Activated T-cell treated with anti-CD3 and anti-CD28 coated beads for 1 hour (primary cell): ENCODE measurements around the gene CACNB4.
"Not testable (repeated sequence)": the region's sequence is repeated elsewhere in the genome, so short reads cannot be mapped to it uniquely, and the experiment has no call there.

ENCODE experiments used
- DNase-seq: peaks from one replicate; pipeline ENCODE4 v3.0.0-alpha.2; 2020; ENCODE audit warnings: low read depth

CACNB4 gene

DNA sequence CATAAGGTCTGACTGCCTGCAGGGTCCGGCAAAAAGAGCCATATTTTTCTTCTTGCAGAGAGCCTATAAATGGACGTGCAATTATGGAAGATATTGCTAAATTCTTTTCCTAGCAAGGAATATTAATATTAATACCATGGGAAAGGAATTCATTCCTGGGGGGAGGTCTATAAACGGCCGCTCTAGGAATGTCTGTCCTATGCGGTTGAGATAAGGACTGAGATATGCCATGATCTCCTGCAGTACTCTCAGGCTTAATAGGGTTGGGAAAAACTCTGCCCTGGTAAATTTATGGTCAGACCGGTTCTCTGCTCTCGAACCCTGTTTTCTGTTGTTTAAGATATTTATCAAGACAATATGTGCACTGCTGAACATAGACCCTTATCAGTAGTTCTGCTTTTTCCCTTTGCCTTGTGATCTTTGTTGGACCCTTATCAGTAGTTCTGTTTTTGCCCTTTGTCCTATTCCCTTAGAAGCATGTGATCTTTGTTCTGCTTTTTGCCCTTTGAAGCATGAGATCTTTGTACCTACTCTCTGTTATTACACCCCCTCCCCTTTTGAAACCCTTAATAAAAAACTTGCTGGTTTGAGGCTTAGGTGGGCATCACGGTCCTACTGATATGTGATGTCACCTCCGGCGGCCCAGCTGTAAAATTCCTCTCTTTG lies 156.2 kb downstream of the CACNB4 start:
- not testable (repeated sequence) for DNase-seq

DNA sequence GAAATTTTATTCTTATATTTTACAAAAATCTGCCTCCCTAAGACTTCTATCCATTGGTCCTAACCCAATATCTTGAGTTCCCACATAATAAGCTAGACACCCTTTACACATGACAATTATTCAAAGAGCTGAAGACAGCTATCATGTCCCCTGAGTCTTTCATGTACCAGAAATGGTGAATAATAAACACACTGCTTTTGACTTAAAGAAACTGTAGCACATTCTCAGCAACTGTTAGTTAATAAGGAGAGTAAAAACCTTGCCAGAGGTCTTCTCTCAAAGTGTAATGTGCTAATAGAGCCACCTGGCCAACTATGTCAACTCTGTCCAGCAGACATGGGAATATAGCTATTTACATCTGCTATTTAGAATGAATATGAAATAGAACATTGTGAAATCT lies 160.9 kb downstream of the CACNB4 start:
- DNase-seq: no peak

DNA sequence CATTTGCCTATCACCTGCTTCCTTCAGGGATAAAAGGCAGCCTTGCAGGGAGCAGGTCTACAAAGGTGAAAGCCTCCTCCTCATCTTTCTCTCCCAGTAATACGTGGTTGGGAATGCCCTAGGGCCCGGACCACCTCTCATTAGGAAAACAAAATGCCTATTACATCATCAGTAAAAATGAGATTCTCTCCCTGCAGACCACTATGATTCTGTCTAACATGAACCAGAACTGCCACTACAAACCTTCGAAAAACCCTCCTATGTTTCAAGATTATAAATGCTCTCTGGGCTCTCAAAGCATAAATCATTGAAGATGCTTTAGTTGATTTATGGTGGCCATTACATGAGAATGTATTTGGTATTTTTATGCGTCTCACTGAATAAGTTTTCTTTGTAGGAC lies 162.2 kb downstream of the CACNB4 start:
- DNase-seq: no peak

DNA sequence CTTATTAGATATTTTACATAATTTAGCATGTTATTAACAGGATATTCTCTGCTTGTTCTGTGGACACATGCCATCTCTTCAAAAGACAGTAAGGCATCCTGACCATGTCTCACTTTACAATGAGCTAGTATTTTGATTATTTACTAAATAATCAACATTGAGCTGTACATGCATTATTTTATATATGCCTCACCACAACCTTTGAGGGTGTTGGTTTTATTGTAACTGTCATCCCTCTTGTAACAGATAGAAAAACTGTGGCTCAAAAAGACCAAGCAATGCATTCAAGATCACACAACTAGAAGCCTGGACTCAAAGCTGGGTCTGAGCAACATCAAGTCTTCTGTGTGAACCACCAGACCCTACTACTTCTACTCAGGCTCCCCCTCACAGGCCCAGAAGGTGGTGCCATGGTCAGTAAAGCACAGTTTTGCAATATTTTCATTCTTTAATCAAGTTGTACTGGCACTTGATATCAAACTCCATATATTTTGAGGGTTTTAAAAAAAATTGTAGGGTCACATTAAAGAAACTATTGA lies 165.5 kb downstream of the CACNB4 start:
- no peak for DNase-seq

DNA sequence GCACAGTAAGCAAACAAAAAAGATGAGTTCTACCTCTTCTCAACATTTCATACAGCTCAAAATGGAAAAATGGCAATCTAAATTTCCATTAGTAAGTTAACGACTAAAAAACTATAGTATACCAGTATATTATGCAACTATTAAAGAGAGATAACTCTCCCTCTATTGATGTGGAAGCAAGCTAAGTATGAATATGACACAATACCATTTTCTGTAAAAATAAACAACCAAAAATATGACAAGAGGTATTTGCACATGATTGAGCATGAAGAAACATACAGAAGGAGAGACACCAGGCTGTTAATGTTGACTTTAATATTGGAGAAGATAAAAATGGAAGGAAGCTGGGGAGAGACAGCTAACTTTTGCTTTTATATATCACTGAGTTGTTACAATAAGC lies 167.1 kb downstream of the CACNB4 start:
- DNase-seq: no peak

DNA sequence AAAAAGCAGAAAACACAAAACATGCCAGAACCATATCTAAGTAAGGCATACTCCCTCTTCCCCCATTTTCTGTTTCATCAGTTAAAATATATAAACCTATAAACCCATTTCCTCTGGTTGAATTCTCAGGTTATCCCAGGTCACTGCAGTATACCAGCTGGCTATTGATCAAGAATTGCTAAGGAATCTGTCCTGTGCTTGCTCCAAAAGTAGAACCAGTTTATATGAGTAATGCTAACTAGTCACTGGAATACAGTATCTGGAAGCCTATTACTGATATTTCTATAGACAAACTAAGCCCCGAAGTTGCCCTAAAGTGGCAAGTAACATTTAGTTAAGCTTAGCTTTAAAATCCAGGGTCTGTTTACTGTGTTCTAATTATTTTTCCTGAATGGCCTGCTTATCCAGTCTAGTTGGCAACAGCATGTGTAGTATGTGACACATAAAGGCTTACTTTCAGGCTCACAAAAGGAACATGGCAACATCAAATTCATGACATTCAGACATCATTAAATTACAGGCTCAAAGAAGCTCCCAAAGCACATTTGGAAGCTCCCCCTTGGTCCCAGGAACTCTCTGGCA lies 167.7 kb downstream of the CACNB4 start:
- DNase-seq: no peak

DNA sequence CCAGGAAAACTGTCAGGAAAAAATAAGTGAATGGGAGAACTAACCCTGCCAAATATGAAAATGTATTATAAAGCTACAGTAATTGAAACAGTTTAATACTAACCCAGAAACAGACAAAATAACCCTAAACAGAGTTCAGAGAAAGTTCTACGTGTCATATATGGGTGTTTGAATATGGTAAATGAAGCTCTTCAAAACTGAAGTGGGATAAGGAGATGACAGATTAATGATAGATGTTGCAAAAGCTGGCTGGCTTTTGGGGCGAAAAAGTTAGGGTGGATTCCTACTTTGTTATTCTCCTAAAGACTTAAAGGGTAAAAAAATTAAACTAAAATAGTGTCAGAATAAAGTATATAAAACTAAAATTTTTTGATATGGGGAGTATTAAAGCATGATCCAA lies 168.8 kb downstream of the CACNB4 start:
- DNase-seq: no peak

DNA sequence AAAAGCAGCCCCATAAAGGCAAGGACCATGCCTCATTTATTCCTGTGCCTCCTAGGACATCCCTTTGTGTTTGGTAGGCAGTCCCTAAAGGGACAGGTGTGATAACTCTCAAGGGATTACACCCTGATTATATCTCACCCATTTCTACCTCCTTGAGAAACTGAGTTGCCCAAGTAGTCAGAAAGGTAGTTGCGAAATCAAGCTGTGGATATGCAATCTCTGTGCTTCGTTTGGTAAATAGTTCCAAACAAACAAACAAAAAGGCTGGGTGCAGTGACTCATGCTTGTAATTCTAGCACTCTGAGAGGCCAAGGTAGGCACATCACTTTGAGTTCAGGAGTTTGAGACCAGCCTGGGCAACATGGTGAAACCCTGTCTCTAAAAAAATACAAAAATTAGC lies 170.5 kb downstream of the CACNB4 start:
- no peak for DNase-seq

DNA sequence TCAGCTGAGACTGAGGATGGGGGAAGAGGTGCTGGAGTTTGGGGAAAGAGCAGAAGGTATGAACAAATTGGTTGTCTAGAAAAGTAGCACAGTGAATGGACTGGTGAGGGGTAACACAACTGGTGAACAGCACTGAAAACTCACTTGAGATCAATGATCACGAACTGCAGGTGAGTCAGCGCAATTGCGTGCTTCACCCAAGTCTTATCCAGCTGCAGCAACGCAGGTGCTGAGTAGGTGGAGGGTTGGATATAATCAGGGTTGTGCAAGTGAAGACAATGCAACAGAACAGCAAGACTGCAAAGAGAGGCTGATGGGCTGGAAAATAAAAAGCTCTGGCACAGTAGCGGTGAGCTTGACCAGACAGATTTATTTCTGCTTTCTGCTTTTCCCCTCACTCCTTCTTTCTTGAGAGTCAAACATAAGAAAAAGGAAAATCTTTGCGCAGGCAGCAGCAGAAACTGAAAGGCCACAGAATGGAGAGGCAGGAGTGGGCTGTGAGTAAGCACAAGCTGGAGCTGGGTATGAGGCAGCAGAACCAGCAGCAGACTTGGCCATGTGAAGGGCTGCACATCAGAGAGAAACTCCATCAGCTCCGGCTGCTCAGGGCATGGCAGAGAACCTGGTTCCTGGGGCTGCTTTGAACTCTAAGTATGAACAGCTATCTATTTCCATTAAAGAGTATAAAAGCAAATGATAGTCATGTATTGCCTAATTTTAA lies 171.2 kb downstream of the CACNB4 start:
- no peak for DNase-seq

DNA sequence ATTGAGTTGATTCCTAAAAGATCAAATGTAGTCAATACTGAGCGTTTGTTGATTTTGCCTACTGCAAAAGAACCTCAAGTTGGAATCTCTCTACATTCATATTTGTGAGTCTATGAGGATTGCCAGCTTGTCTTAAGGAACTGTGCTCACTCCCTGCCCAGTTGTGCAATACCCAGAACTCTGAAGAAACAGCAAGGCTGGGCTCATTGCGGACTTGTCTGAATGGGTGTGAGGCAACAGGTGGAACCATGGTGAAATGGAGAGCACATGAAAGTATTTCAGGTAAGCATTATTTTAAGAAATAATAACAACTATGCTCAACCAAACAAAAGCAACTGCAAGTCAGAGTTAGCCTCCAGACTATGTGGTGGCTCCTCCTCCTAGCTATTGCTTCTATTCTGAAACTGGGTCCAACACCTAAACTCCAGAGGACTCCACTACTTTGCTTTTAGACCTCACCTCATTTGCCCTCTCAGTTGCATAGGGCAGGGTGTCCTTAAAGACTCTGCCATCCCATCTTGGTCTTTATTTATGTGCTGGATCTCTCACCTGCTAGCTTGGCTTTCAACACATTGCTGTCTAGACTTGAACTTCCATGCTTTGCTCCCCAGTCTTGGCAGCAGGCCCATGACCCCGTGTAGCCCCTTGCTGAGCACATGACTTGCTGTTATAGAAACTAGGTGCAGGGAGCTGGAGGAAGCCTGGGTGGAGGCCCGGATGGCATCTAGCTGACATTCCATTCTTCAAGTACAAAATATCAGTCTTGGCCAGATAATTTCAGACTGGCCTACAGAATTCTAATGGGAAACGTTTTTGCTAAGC lies 175.8 kb downstream of the CACNB4 start:
- DNase-seq: no peak

DNA sequence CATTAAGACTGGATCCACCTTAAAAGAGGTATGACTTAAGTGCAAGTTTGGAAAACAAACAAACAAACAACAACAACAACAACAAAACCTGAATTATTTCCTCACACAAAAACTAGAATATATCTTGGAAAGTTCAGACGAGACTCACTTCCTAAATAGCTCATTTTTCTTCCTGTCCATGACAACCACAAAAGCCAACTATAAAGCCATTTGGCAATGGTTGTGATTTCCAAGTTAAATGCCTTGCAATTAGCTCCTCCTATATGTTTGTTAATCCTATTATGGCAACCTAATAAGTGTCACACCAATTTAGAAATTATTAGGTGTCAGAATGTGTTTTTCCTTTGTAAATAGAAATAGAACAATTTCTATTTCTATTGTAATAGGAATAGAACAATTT lies 179.1 kb downstream of the CACNB4 start:
- no peak for DNase-seq

DNA sequence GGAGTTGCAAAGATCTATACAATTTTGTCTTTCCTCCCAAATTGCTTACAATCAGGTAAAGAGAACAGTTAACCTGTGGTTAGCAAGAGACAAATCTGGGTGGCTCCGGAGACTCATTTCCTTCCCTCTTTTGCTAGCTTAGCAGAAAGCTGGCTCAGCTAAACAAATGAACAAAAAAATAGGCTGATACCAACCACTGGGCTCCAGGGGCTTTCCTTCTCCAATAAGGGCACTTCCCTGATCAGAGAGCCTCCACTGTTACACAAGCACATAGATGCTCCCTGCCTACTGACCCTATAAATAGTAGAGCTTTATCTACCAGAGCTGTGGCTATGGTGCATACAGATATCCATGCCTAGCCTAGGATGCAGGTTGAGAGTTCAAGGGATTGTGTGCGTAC lies 180.5 kb downstream of the CACNB4 start:
- no peak for DNase-seq

DNA sequence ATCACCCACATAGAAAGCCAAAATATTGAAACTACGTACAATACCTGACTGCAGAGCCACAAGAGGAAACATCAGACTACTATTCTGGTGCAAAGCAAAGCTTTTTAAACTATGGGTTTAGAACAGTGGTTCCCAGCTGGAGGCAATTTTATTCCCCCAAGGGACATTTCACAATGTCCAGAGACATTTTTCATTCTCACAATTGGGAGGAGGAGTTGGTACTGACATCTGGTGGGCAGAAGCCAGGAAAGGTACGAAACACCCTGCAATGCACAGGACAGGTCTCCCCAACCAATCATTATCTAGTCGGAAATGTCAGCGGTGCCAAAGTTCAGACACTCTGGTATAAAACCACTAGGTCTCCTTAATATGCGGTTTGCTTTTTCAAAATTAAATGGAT lies 182.2 kb downstream of the CACNB4 start:
- no peak for DNase-seq

DNA sequence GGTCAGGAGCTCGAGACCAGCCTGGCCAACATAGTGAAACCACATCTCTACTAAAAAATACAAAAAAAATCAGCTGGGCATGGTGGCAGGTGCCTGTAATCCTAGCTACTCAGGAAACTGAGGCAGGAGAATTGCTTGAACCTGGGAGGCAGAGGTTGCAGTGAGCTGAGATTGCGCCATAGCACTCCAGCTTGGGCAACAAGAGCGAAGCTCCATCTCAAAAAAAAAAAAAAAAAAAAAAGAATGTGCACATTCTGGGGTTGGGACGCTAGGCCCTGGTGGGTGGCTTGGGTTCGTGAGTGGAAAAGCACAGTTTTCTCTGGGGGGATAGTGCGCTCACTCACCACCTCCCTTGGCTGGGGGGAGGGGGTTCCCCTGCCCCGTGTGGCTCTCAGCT lies 183.2 kb downstream of the CACNB4 start:
- not testable (repeated sequence) for DNase-seq

DNA sequence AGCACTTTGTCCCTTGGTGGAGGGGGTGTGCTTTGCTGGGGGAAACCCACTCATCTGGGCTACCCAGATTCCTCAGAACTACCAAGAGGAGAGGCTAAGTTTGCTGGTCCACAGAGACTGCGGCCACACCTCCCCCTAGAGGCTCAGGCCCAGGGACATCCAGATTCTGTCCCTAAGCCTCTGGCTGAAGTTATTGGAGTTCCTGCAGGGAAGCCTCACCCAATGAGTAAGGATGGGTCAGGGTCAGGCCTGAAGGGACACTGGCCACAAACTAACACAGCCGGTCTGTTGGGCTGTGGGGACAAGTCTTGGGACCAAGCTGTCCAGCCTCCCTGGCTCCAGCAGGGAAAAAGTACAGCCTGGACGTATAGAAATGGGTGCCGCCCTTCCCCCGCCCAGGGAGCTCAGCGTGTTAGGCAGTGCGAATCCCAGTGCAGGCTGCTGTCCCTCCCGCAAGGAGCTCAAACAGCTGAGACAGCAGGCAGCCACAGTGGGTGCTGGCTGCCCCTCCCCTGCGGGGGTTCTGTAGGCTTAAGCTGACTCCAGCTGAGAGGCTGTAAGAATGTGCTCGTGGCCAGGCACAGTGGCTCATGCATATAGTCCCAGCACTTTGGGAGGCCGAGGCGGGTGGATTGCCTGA lies 183.7 kb downstream of the CACNB4 start:
- no peak for DNase-seq

DNA sequence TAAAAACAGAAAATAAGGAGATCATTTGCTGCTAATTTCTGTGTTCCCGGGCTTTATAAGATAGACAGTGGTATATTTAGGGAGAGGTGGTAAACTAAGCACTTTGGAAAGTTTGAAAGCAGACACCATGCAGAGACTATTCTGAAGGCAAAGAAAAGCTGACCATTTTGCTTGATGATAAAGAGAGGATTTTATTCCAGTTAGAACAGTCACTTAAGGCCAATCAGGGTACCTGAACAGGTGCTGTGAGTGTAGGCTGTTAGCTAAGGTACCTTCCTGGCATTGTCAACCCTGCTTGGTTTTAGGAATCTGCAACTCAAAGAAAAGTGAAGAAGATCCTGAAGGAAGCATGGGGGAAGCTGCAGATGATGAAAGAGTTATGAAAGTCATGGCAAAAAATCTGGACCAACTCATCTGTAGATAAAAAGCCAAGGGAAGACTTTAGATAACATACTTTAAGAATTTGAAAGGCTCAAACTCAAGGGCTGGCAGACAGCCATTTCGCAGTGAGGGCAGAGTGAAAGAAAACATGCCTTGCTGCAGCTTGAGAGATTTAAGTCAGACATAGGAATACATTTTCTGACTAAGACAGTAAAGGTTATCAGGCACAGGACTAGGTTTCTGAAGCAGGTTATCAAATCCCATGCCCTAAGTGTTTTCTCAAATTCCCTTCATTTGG lies 190.5 kb downstream of the CACNB4 start:
- no peak for DNase-seq

DNA sequence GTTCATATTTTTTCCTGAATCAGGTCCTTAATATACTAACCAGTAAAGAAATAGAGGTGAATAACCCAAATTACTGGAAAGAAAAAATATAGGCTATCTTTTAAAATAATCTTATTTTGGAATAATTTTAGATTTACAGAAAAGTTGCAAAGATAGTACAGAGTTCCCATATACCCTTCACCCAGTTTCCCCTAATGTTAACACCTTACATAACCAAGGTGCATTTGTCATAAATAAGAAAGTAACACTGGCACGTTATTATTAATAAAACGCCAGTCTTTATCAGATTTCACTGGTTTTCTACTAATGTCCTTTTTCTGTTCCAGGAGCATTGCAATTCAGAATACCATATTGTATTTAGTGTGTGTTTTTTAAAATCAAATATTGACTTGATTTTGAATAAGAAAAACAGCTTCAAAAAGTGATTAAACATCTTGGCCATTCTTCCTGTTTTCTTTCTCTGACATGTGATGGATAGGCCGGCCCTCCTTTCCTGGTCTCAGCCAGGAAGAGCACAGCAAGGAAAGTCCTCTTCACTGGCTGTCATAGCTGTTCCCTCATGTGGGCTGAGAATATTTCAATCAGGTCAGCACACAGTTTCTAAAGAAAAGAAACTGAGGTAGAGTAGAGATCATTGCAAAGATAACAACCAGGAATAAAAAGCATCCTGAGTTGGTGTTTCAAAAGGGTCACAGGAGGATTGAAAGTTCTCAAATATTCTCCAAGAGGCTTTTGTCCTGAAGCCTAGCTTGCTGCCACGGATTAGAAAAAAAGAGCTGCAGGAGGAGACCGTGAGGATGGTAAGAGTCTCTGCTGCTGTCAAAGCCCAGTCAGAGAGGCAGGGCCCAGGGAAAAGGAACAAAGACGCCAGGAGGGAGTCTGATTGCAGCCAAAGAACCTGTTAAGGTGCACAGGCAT lies 191.3 kb downstream of the CACNB4 start:
- no peak for DNase-seq

DNA sequence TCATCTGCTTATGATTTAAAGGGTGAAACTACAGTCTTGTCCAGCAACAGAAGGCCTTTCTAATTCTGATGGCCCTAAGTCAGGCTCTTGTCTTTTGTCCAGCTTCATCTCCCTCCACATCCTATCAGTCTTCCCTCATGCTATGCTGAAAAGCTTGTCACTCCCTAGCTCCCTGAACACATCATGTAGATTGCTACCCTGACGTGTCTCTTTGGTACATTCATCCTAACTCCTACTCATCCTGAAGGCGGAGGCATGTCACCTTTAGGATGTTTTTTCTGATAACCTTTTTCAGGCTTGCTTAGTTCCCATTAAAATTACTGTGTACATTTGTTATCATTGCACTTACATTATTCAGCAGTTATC lies 192.2 kb downstream of the CACNB4 start:
- DNase-seq: no peak

DNA sequence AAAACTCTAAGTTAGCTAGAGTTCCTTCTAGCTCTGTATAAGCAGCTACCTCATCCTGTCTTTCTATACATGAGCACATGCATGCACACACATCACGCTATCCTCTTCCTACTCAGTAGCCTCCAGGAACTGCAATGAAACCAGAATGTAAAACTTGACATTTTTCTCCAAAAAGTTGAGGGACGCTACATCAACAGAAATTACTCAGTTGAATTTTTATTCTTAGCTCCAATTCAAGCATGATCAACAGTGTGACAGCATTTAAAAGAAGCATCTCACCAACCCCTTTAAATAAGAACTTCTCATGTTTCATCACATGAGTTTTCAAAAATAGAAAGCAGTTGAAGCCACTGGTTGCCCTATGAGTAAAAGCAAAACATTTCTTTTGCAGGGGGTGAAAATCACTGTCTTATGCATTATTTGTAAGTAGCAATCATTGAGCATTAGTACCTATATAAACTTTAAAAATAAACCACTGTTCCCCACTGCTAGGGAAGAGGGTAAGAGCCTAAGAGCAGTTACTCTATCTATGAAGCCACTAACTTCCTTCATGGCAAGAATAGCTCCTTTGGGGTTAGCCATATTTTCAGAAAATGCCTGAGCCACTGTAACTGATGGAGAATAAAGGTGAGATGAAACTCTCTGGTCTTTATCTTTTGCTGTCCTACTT lies 192.7 kb downstream of the CACNB4 start:
- no peak for DNase-seq

DNA sequence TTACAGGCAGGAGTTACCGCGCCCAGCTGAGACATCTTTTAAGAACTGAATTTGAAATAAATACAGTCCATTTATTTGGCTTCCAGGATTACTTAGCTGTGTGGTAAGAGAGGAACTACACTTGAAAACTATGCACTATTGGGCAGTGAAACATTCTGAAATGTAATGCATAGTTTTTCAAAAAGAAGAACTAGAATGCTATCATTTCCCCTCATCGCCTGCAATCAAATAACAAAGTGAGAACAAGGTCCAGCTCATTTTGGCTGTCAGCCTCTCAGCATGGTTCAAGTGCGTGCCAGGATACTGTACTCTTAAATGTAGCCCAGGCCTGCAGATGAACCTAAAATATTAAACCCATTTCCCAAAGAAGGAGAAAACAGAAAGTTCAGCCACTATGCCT lies 194.0 kb downstream of the CACNB4 start:
- no peak for DNase-seq
